GM04504 (cell line): ENCODE data around the gene LYPD5.
"Not testable (repeated sequence)": the region's sequence is repeated elsewhere in the genome, so short reads cannot be mapped to it uniquely, and the experiment has no call there.

Source experiments
- DNase-seq: peaks from one replicate; pipeline ENCODE4 v3.0.0-alpha.2; 2012; ENCODE audit warnings: low read depth

The LYPD5 gene

DNA sequence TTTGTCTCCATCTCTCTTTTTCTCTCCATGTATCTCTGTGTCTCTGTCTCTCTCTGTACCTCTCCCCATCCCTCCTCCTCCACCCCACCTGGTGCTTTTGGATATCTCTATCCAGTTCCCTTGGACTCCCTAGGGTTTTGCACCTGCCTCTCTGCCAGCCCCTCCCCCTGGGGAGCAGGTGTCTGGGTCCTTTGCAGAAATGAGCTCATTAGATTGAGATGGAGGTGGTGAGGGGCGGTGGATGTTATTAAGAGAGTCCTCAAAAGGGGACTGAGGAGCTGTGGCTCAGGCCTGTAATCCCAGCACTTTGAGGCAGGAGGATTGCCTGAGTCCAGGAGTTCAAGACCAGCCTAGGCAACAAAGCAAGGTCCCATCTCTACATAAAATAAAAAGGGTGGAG is 23.6 kb downstream of the LYPD5 start:
- no peak for DNase-seq

- DNase-seq: no peak
Measured at GRCh38 chr19:43777163-43777695, 25.0 kb downstream of the LYPD5 start.

DNA sequence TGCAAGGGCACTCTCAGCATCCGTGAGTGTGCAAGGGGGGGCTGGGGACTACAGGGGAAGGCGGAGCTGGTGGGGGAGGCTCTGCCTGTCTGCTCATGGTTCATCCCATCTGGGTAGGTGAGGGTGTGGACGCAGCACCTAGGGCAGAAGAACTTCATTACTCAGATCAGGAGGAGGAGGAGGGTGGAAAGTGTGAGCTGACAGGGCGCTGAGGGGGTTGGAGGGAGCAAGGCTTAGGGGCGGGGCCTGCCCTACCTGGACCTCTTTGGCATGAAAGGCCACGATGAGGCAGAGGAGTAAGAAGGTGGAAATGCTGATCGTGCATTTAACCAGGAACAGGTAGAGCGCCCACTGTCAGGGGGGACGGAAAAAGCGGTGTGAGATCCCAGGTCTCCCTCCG is 26.0 kb downstream of the LYPD5 start:
- DNase-seq: no peak

- no peak for DNase-seq
Measured at GRCh38 chr19:43775299-43775890, 26.9 kb downstream of the LYPD5 start.

- DNase-seq: not testable (repeated sequence)
Measured at GRCh38 chr19:43774940-43775258, 27.3 kb downstream of the LYPD5 start.

GRCh38 chr19:43774103-43774939 is 27.9 kb downstream of the LYPD5 start:
- no peak for DNase-seq

- DNase-seq: no peak
Measured at GRCh38 chr19:43773725-43774102, 28.5 kb downstream of the LYPD5 start.

GRCh38 chr19:43769256-43769655 is 33.0 kb downstream of the LYPD5 start:
- DNase-seq: no peak

GRCh38 chr19:43768273-43769050 is 33.8 kb downstream of the LYPD5 start:
- DNase-seq: no peak

GRCh38 chr19:43767818-43768217 is 34.4 kb downstream of the LYPD5 start:
- DNase-seq: no peak

DNA sequence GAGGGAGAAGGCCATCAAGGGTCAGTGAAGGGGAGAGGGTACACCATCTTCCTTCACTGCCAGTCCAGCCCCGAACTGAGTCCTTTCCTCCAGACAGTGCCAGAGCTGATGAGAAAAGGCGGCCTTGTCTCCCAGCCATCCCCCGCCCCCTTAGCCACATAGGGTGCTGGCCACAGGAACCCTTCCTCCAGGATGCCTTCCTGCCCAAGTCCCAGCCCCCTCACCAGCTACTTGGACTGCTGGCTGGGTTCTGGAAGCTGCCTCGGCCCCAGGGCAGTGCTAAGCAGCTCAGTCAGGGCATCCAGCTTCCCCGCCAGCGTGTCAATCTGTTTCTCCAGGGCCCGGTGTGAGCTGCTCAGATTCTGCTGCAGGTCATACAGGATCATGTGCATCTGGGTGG is 34.9 kb downstream of the LYPD5 start:
- DNase-seq: no peak

DNA sequence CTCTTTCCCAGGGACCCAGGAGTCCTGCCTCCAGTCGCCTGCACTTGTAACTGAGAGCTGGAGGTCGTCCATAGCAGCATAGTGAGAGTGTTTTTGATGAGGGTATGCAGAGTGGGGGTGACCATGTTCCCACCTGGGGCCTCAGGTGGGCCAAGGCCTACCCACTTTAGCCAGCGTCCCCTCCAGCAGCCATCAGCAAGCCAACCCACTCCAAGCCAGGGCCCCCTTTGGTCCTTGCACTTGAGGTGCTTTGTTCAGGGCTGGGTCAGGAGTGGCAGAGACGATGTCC is 35.5 kb downstream of the LYPD5 start:
- DNase-seq: no peak

- peak; percentile 93 for DNase-seq
Measured at GRCh38 chr19:43765109-43765876, 37.0 kb downstream of the LYPD5 start.

- not testable (repeated sequence) for DNase-seq
Measured at GRCh38 chr19:43764684-43765083, 37.6 kb downstream of the LYPD5 start.

DNA sequence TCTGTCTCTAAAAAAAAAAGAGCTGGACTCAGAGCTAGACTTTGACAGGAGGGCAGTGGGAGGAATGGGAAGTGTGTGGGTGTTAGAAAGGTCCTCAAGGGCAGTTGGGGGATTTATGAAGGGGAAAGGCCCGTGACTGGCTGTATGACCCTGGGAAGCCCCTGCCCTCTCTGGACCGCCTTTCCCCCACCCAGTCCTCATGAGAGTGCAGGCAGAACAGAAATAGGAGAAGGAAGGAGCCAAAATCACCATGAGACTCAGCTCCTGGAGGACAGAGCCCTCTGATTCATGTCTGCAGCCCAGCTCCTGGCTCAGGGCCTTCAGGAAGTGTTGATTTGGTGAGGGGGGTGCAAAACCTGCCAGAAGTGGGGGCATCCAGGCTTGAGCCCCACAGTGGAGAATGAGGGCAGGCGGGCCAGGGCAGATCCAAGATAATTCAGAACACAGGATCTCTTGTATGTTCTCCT is 38.7 kb downstream of the LYPD5 start:
- no peak for DNase-seq

DNA sequence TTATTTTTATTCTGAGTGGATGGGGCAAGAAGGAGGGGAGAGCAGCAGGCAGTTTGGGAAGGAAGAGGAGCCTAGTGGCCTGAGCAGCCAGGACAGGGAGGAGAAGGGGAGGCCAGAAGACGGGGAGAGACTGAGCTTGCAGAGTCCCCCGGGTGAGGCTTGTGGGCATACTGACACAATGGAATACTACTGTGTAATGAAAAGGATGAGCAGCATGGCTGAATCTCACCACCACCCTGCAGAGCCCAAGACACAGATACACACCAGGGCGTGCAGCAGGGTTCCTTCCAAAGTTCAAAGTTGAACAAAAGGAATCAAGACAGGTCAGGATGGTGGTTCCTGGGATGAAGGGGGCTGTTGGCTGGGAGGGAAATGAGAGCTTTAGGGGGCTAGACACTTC is 39.4 kb downstream of the LYPD5 start:
- no peak for DNase-seq

DNA sequence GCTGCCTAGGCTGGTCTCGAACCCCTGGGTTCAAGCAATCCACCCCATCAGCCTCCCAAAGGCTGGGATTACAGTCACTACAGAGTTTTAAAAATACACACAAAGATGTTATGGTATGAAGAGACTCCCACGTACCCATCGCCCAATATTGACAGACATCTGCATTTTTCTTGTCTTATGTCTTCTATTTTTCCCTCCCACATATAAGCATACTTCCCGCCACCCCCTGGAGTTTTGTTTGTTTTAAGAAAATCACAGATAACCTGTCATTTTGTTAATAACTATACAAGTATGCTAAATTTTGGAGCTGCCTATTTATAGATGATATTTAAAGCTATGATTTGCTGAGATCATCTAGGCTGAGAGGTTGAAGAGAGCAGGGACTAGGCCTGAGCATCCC is 41.3 kb downstream of the LYPD5 start:
- DNase-seq: no peak

DNA sequence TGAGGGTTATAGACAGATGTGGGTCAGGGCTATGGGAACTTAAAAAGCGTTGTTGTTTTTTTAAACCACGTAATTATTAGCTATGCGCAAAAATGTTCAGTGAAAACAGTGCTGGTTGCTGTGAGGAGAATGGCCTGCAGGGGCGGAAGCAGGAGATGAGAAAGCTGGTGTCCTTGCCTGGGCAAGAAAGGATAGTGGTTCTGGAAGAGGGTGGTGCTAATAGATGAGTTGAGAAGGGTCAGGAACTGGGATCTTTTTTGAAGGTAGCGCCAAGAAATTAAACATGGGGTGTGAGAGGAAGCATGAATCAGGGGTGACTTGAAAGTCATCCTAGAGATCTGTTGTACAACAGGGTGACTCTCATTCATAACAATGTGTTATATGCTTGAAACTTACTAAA is 42.7 kb downstream of the LYPD5 start:
- no peak for DNase-seq

DNA sequence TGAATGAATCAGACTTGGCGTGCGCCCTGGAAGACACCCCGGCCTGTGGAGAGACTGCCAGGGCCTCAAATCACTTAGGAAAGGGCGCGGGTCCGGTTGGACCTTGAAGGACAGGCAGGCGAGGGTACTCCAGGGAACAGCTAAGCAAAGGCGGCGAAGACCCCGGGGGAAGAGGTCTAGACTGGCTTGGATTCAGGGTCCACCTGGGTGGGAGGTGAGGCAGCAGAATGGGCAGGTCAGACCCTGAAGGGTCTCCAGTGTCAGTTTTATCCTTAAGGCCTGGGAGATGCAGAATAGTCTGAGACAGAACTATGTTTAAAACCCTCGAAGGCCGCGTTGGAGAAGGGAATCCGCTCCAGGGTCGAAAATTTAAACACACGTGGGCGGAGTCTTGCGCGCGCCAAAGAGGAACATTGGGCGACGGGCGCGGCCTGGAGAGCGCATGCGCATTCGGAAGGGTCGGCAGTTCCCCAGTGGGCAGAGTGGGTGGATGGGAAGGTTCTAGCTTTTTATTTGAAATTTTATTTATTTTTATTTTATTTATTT is 46.9 kb downstream of the LYPD5 start:
- DNase-seq: no peak

GRCh38 chr19:43754503-43755255 is 47.6 kb downstream of the LYPD5 start, which contains the start of gene SMG9:
SMG9 (minus strand) TSS chr19:43754962; CDS start chr19:43750741, 4,221 bp downstream.
- peak; percentile 95 for DNase-seq

- DNase-seq: no peak
Measured at GRCh38 chr19:43754253-43754502, 48.1 kb downstream of the LYPD5 start.
